NT2/D1 (cell line): ENCODE results near the gene ZNF736.
"Not testable (repeated sequence)": the region's sequence is repeated elsewhere in the genome, so short reads cannot be mapped to it uniquely, and the experiment has no call there.

Source experiments
- SUZ12 ChIP-seq: IDR thresholded peaks from 2 replicates; pipeline ENCODE4 v1.6.1; 2011; ENCODE audit not compliant: insufficient read length, insufficient read depth; ENCODE audit errors: extremely low read depth
- YY1 ChIP-seq: IDR thresholded peaks from 2 replicates; pipeline ENCODE4 v1.6.1; 2011; ENCODE audit not compliant: insufficient read length, insufficient read depth
- ZNF274 ChIP-seq: IDR thresholded peaks from 2 replicates; pipeline ENCODE4 v1.6.1; 2011; ENCODE audit warnings: mild to moderate bottlenecking, low read depth, low read length

DNA sequence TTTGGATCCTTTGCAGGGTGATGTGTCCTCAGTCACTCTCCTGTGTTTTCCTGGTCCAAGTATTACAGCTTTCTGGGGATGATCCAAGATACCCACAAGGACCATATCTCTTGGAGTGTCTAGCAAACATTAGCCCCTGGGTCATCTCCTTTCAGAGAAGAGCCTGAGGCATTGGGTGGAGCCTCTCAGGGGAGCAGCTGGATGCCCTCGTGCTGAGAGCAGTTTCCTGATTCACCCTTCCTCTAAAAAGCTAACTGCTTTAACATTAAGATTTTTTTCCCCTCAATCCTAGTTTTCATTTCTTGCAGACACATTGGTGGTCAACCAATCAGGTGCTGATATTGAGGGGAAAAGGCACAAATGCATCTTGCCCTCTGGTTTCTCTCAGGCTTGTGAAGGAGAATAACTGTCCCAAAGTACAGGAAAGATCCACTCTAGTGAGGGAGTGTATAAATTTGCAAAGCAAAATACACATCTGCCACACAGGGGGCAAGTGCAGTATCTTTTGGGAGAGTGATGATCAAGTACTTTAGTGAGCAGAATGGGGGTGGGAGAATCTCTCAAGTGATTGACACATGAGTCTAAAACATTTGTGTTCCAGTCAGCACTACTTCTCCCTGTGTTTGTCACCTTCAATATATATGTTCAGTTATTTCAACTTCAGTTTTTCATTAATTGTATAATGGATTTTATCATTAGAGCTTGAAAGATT, 2.4 kb downstream of the ZNF736 start:
- TF ChIP-seq ZNF274, YY1, SUZ12: not testable (repeated sequence)
